ENCODE results near the gene ERMP1.
A peak's percentile ranks its signal among the peaks of the same experiment; 100 is the strongest.
"Not testable (repeated sequence)": the region's sequence is repeated elsewhere in the genome, so short reads cannot be mapped to it uniquely, and the experiment has no call there.

The ERMP1 gene, protein sequence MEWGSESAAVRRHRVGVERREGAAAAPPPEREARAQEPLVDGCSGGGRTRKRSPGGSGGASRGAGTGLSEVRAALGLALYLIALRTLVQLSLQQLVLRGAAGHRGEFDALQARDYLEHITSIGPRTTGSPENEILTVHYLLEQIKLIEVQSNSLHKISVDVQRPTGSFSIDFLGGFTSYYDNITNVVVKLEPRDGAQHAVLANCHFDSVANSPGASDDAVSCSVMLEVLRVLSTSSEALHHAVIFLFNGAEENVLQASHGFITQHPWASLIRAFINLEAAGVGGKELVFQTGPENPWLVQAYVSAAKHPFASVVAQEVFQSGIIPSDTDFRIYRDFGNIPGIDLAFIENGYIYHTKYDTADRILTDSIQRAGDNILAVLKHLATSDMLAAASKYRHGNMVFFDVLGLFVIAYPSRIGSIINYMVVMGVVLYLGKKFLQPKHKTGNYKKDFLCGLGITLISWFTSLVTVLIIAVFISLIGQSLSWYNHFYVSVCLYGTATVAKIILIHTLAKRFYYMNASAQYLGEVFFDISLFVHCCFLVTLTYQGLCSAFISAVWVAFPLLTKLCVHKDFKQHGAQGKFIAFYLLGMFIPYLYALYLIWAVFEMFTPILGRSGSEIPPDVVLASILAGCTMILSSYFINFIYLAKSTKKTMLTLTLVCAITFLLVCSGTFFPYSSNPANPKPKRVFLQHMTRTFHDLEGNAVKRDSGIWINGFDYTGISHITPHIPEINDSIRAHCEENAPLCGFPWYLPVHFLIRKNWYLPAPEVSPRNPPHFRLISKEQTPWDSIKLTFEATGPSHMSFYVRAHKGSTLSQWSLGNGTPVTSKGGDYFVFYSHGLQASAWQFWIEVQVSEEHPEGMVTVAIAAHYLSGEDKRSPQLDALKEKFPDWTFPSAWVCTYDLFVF

DNA sequence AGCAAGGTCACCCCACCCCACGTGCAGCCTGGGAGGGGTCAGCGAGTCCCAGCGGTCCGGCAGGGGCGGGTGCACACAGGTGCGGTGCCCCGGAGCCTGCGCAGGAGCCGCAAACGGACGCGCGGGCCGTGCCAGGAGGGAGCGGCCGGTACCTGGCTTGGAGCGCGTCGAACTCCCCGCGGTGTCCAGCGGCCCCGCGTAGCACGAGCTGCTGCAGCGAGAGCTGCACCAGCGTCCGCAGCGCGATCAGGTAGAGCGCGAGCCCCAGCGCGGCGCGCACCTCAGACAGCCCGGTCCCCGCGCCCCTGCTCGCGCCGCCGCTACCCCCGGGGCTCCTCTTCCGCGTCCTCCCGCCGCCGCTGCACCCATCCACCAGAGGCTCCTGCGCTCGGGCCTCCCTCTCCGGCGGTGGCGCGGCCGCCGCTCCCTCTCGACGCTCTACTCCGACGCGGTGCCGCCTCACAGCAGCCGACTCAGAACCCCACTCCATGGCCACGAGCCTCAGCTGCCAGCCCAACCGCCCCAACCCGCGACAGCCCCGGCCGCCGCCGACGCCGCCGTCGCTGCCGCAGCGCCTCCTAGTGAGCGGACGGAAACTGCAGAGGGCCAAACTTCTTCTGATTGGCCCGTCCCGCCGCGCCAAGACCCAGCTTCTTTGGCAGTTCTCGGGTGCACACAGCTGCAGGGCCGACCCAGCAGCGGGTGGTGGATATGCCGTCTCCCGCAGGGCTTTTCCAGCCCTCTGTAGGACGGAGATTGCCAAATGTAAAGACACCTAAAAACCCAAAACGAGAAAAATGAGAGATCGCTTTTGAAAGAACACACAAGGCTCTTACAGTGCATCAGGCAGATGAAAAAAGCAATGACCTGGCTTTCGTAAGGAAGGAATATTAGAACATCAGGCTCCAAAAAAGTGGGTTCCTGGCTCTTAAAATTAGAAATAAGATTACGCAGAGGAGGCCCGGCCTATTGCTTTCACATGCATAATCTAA lies at the start of gene ERMP1:
Gene ERMP1, minus strand, starts transcription at position 580 of the 992 bp plus-strand sequence. Its CDS starts 90 bp downstream, at position 490.
- peak; percentile 87 for DNase-seq

DNA sequence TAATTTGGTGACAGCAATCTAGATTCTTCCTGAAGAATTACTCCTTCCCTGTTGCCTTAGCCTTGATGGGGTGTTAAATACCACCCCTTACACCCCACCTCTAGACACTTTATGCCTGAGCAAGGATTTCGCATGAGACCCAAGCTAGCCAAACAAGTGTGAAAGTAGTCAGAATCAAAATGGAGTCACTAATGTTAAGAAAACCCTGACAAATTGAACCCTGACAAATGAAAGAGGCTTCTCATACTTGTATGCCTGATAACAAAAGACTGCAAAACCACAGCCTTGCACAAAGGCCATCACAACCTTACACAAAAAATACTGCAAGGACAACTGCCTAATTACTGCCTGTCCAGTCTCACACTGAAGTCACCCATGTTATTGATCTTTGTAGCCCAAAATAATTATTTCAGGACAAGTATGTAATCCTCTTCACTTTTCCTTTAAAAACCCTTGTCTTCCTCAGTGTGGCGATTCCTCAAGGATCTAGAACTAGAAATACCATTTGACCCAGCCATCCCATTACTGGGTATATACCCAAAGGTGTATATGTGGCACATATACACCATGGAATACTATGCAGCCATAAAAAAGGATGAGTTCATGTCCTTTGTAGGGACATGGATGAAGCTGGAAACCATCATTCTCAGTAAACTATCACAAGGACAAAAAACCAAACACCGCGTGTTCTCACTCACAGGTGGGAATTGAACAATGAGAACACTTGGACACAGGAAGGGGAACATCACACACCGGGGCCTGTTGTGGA lies 49.5 kb upstream of the ERMP1 start:
- DNase-seq: not testable (repeated sequence)

DNA sequence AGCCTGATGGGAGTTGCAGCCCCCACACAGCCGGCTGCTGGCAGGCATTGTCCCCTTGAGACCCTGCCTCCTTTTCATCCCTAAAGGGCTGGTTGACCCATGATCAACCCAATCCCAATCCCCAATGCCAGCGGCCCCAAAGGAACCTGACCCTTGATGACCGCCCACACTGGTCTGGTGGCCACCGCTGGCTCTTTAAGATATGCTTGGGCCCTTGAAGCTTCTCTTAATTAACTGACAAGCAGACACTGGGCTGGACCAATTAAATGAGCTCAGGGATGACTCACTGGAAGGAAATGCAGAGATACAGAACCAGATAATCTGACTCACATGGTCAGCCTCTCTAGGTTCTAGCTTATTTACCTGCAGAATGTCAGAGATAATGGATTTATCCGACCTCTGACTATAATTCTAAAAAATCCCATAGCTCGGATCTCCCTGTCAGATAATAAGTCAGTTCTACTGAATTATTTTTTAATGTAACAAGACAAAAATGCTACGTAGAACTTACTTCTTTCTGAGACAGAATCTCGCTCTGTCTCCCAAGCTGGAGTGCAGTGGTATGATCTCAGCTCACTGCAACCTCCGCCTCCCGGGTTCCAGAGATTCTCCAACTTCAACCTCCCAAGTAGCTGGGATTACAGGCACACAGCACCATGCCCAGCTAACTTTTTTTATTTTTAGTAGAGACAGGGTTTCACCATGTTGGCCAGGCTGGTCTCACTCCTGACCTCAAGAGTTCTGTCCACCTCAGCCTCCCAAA lies 46.7 kb upstream of the ERMP1 start:
- DNase-seq: no peak

DNA sequence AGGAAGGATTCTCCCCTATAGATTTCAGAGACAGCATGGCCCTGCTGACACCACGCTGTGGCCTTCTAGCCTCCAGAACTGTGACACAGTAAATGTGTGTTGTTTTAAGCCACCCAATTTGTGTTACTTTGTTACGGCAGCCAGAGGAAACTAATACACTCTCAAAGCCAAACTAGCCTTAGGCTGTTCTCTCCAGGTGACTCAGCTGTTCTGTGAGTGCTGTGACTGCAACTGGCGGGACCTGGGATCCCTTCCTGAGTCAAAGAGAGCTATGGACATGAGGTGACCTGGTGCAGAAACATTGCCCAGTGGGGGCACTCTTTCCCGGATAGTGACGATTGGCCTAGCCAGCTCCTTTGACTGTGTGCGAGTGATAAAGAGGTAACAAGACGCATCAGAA lies 43.8 kb upstream of the ERMP1 start:
- DNase-seq: no peak

DNA sequence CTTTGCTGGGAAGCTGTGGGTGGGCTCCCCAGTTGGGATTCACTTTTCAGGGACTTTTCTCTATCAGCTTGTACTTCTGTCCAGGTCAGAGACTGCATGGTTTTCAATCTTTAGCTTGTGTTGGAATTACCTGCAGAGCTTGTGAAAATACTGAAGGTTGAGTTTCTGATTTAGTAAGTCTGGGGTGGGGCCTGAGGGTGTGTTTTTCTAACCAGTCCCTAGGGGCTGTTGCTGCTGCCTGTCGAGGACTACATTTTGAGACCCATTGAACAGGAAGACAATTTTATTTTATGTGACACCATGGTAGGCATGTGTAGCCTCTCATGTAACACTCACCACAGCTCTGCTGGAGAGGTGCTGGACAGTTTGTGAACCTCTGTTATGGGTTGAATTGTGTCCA lies 43.1 kb upstream of the ERMP1 start:
- no peak for DNase-seq

DNA sequence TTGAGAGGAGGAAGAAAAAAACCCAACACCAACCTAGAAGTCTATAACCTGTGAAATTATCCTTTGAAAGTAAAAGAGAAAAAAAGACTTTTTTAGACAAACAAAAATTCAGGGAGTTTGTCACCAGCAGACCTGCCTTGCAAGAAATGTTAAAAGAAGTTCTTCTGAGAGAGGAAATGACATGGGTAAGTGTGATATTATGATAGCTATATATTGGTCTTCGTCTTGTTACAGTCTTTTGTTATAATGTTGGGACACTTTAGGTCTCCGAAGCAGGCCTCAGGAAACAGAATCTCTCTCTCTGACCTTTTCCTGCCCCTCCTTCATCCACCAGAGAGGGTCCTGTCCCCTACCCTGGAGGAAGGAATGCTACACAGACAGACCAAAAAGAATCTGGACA lies 41.1 kb upstream of the ERMP1 start:
- DNase-seq: no peak

DNA sequence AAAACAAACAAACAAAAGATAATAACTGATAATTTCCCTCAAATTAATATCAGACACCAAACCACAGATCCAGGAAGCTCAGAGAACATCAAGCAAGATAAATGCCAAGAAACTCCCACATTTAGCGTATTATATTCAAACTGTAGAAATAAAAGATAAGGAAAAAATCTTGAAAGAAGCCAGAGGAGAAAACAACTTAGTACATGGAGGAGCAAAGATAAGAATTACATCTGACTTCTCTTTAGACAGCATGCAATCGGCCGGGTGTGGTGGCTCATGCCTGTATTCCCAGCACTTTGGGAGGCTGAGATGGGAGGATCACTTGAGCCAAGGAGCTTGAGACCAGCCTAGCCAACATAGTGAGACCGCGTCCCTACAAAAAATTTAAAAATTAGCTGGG lies 40.5 kb upstream of the ERMP1 start:
- DNase-seq: no peak

DNA sequence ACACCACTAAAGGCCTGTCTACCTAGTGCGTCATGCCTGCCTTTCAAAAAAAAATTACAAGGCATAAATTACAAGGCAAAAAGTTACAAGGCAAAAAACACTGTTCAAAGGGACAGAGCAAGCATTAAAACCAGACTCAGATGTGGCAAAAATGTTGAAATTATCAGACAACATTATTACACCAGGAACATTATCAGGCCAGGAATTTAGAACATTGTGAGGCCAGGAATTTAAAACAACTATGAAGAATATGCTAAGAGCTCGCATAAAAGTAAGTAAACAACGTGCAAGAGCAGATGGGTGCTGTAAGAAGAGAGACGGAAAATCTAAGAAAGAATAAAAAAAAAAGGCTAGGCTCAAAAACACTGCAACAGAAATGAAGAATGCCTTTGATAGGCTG lies 39.6 kb upstream of the ERMP1 start:
- no peak for DNase-seq

DNA sequence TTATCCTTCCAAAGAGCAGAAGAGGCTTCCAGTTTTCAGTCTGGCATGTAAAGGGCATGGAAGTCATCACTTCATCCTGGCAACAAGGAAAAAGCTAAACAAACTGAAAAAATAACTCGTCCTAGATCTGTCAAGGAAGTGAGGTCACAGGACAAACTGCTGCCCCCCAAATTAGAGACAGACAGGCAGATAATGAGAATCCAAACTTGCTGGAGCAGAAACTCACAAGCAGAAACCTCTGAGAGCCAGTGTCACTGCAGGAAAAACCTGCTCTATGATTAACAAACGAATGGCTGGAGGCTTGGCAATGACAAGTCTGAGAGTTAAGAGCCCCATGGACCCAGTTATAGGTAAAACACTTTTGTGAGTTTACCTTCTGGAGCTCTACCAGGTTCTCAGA lies 38.9 kb upstream of the ERMP1 start:
- DNase-seq: no peak

DNA sequence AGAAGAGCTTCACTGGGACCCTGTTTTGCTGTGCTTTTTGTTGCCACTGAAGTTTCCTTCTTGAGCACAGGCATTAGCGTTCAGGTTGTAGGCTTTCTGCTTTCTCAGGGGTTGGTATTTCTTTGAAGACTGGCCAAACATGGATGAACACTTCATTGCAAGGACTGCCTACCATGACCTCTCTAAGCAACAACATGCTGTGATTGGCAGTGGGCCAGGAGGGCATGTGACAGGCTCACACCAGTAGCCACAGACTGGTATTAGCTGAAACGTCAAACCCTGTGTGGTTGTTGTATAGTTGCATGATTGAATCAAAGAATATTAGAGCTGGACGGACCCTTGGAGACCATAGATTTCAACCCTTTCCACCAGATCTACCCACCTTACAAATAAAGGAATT lies 37.8 kb upstream of the ERMP1 start:
- DNase-seq: no peak

DNA sequence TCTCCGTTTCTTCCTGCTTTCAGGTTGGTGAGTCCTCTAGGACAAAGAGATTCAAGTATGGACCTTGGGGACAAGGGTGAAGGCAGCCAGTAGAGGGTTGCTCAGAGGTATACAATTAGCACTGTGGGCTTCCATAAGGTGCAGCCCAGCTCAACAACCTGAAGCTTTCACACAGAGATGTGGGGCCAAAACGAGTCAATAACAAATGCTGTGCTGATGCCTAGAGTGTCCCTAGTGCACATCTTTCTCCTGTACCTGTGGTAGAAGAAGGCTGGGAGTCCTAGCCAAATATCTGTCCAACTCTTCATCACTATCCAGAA lies 37.1 kb upstream of the ERMP1 start:
- no peak for DNase-seq

DNA sequence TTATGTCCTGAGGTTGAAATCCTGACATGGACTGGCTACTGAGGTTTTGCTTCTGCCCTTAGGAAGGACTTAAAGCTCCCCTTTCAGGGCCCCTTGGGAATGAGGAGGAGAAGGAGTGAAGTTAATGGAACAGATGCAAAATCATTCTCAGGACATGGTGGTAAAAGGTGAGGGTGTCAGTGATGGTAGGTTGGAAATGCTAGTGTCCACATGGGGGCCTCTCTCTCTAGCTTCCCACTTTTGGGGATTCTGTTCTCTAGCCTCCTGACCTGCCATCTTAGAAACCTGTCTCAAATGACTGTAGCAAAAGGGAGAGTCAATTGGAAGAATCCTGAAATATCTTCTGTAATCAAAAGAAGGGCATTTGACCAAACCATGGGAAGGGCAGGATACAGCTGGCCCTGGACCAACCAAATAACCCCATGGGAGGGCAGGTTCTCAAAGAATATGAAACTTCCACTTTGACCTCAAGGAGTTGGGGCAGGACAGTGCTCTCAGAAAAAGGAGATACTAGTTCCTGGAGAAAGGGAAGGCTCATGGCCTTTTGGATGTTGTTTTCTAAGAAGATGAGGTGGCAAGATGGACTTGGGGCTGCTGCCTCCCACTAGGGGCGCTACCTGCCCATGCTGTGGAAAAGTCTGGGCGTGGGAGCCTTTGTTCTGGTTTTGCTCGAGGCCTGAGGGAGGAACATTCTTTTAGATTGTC lies 36.5 kb upstream of the ERMP1 start:
- peak; percentile 33 for DNase-seq

DNA sequence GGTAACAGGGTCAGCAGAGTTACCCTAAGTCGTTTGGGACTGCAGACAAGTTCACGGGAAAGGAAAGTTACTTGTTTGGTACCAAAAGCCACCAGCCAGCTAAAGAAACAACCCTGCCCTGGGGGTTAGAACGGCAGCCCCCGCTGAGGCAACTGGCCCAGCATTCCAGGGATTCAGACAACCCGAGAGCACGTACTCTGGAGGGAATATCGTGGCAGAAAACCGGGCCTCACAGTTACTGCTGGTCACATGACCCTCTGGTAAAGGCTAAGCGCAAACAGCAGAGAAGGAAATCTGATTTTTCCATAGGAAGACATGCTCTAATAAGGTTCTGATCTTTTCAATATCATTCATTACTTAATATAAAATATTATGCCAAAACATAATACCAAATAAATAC lies 35.3 kb upstream of the ERMP1 start:
- no peak for DNase-seq

DNA sequence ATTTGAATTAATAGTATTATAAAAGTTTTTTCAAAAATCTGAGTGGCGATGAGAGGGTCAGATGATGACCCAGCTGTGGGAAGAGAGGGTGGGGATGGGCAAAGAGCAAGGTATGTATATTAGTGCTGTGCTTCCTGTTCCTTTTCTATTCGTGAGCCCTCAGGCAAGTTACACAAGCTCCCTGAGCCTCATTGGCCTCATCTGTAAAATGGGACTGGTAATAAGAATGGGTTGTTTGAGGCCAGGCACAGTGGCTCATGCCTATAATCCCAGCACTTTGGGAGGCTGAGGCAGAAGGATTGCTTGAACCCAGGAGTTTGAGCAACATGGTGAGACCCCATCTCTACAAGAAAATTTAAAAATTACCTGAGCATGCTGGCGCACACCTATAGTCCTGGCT lies 33.8 kb upstream of the ERMP1 start:
- DNase-seq: no peak

DNA sequence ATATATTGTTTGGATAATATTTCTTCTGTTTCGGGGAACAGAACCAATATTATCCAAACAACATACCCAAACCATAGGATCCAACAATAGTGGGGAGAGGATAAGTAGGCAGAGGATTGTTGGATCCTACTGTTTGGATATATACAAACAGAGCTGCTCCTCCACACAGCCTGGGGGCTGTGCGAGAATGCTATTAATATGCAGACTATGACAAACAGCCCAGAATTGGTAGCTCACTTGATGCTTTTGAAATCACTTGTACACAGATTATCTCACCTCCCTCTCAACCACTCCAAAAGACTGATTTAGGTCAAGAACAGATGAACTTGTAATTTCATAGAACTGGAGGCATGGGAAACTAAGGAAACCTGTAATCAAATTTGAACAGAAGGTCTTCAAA lies 33.4 kb upstream of the ERMP1 start:
- DNase-seq: no peak

DNA sequence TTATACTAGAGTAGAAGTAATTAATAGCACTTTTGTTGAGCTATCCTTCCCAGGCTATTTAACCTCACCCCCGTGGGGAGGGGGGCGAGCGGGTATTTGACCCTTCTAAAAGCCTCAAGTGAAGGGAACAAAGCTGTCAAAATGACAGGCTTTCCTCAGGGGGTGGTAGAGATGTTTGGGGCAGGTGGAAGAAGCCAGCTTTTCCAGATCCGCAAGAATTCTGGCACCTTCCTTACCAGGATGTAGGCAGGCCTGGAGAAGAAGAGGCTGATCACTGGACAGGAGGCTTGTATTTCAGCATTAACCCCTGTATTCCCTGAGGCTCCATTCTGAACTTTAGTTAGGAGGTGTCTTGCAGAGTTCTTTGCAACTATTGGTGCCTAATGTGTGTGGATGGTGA lies 31.5 kb upstream of the ERMP1 start:
- DNase-seq: no peak

DNA sequence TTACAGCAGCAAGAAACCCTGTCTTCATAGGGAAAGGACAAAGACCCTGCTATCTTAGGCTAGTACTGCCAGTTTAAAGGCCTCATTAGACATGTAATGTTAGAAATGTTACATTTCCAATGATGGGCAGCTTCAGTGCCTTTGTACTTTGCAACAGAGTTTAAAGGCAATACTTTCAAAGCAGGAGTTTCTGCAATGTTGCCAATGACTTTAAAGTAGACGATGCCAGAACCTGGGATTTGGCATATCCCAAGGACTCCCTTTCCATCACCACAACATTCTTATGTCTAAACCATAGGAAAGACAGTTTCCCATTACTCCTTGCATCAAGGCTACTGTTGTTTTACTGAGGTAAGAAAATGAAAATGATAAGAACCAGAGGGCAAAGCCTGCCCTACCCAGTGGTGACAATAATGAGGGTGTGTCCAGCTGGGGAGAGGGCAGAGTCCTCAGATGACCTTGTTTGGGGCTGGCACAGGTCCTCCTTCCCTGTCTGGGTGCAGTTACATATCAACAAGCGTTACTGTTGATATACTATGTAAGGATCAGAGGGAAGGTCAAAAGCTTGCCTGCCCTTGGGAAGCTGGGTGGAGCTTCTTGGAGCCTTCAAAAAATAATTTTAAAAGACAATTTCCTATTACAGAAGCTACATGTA lies 30.3 kb upstream of the ERMP1 start:
- DNase-seq: no peak

DNA sequence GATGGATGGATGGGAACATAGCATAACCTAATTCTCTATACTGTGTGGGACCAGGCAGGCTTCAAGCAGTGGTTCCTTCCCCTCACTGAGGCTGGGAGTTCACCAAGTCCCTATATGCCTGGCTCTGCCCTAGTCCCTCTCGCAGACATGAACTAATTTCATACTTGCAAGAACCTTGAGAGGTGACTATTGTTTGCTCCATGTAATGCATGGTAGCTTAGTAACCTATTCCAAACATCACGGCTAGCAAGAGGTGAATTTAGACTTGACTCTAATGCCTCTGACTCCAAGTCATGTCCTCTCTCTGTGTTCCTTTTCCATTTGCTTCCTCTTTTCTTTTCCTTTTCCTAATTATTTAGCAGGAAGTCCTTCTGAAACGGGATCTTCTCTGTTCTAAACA lies 25.9 kb upstream of the ERMP1 start:
- no peak for DNase-seq

DNA sequence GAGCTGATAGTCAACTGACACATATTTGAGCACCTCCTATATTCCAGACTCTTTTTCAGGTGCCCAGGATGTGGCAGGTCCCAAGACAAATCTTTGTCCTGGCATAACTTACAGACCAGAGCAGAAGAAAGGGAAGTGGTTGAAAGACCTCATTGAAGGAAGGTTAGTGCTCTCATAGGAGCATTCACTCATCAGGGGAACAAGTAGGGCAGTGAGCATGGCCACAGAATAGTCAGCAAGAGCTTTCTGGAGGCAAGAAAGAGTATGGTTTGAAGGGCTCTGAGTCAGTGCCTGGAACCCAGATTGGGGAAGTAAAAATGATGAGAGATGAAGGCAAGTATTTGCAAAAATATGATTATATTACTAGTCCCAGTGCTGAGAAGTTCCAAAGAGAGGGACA lies 25.0 kb upstream of the ERMP1 start:
- no peak for DNase-seq

DNA sequence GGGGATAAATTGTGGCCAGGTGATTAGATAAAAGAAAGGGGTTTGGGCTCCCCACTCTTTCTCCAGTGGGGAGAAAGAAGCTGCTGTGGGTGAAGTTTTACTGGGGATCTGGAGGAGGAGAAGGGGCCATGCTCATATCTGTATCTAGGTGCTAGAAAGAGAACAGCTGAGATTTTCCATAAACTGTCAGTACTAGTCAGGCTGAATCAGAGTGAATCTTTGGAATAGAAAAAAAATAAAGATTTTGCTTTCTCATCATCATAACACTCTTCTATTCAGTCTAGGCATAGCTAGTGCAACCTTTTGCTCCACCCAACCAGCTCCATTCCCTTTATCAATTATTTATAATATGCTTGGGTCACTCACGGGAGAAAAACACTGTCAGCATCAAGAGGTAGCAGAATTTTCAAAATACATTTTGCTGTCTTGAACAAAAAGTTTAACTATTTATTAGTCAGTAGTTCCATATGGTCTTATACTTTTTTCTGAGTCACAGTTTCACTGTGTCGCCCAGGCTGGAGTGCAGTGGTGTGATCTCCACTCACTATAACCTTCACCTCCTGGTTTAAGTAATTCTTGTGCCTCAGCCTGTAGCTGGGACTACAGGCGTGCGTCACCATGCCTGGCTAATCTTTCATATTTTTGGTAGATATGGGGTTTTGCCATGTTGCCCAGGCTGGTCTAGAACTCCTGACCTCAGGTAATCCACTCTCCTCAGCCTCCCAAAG lies 21.3 kb upstream of the ERMP1 start:
- DNase-seq: no peak

All from stimulated activated naive CD4-positive, alpha-beta T cell treated with Interleukin-2 at 50 U/mL for 16 hours (primary cell).